Stimulated activated CD8-positive, alpha-beta memory T cell treated with anti-CD3 and anti-CD28 coated beads, Interleukin-4, amount 100 ng/mL, for 48 hours (primary cell): ENCODE measurements around the gene CFAP61.
"Not testable (repeated sequence)": the region's sequence is repeated elsewhere in the genome, so short reads cannot be mapped to it uniquely, and the experiment has no call there.

ENCODE experiments used
- DNase-seq: peaks from one replicate; pipeline ENCODE4 v3.0.0-alpha.2; 2020

The CFAP61 gene

GRCh38 chr20:20338133-20338730, 285.9 kb downstream of the CFAP61 start:
- DNase-seq, result no peak

- DNase-seq, result no peak
These were observed 288.1 kb downstream of the CFAP61 start for GRCh38 chr20:20340443-20340842.

GRCh38 chr20:20341371-20341770, 289.0 kb downstream of the CFAP61 start:
- no peak for DNase-seq

- DNase-seq, result no peak
These were observed 289.7 kb downstream of the CFAP61 start for GRCh38 chr20:20342066-20342465.

- no peak for DNase-seq
These were observed 291.6 kb downstream of the CFAP61 start for GRCh38 chr20:20343932-20344331.

- no peak for DNase-seq
These were observed 292.1 kb downstream of the CFAP61 start for GRCh38 chr20:20344476-20344875.

GRCh38 chr20:20353576-20353975, 301.2 kb downstream of the CFAP61 start:
- no peak for DNase-seq

GRCh38 chr20:20355503-20355902, 303.2 kb downstream of the CFAP61 start:
- not testable (repeated sequence) for DNase-seq

- no peak for DNase-seq
These were observed 306.5 kb downstream of the CFAP61 start for GRCh38 chr20:20358801-20359200.

GRCh38 chr20:20359628-20360027, 307.3 kb downstream of the CFAP61 start:
- DNase-seq, result no peak

GRCh38 chr20:20360464-20360863, 308.1 kb downstream of the CFAP61 start:
- peak; percentile 45 for DNase-seq

GRCh38 chr20:20362774-20363433, 310.6 kb downstream of the CFAP61 start:
- peak; percentile 37 for DNase-seq

GRCh38 chr20:20363434-20363798, 311.1 kb downstream of the CFAP61 start:
- DNase-seq, result no peak

GRCh38 chr20:20363799-20364592, 311.7 kb downstream of the CFAP61 start:
- DNase-seq, result peak; percentile 50

- peak; percentile 48 for DNase-seq
These were observed 312.5 kb downstream of the CFAP61 start for GRCh38 chr20:20364593-20365479.

- DNase-seq, result no peak
These were observed 313.3 kb downstream of the CFAP61 start for GRCh38 chr20:20365480-20366161.

GRCh38 chr20:20366551-20366875, 314.2 kb downstream of the CFAP61 start:
- no peak for DNase-seq

- DNase-seq, result peak; percentile 36
These were observed 314.7 kb downstream of the CFAP61 start for GRCh38 chr20:20366876-20367574.

GRCh38 chr20:20367575-20368417, 315.5 kb downstream of the CFAP61 start, which contains the start of gene INSM1:
TSS of gene INSM1 (plus strand) at chr20:20368104. CDS start at chr20:20368268, 164 bp downstream.
- peak; percentile 56 for DNase-seq

GRCh38 chr20:20368418-20369249, 316.3 kb downstream of the CFAP61 start:
- peak; percentile 39 for DNase-seq
